Heart right ventricle (tissue), 16 donors: ENCODE measurements around the gene C13orf46. TPM values are rescaled to one million over a fixed set of nuclear protein-coding genes. Genes with fewer than 3 reads are reported as not detected.
A peak's percentile ranks its signal among the peaks of the same experiment; 100 is the strongest.

Source experiments
- ATAC-seq, 8 donors: fragments of 200-7000 bp; cut with Tn5 transposase; one replicate each; pipeline ENCODE4 v1.9.1; 2020; ENCODE audit warnings: mild to moderate bottlenecking in 8 of 8, moderate library complexity in 8 of 8, moderate number of reproducible peaks in 1 of 8
- DNase-seq, 2 donors: peaks; one replicate each; pipeline ENCODE4 v3.0.0-alpha.2; 2020
- H3K27ac ChIP-seq, 10 donors: fragments of 200-600 bp; sonication (generic) in 2 of 10; one replicate each; pipeline versions ENCODE4 v1.5.0 to v1.8.0; 2020 to 2022; ENCODE audit warnings: mild to moderate bottlenecking in 3 of 10
- H3K27me3 ChIP-seq, 7 donors: fragments of 200-600 bp; one replicate each; pipeline ENCODE4 v1.8.0; 2021 to 2022; ENCODE audit warnings: mild to moderate bottlenecking in 2 of 7
- H3K36me3 ChIP-seq, 9 donors: fragments of 200-600 bp; sonication (generic) in 1 of 9; one replicate each; pipeline versions ENCODE4 v1.5.0 to v1.8.0; 2020 to 2022; ENCODE audit warnings: mild to moderate bottlenecking in 2 of 9
- H3K4me1 ChIP-seq, 9 donors: fragments of 200-600 bp; sonication (generic) in 1 of 9; one replicate each; pipeline versions ENCODE4 v1.5.0 to v1.8.0; 2020 to 2022; ENCODE audit warnings: mild to moderate bottlenecking in 4 of 9
- H3K4me3 ChIP-seq, 10 donors: fragments of 200-600 bp; sonication (generic) in 2 of 10; one replicate each; pipeline versions ENCODE4 v1.5.0 to v1.8.0; 2020 to 2022; ENCODE audit warnings: mild to moderate bottlenecking in 7 of 10, moderate library complexity in 2 of 10
- H3K9me3 ChIP-seq, 11 donors: fragments of 200-600 bp in 10 of 11; sonication (generic) in 2 of 11; one replicate each; pipeline versions ENCODE4 v1.5.0 to v1.8.0; 2013 to 2022; ENCODE audit warnings: mild to moderate bottlenecking in 2 of 11, control low read depth in 1 of 11, moderate library complexity in 1 of 11
- CTCF ChIP-seq, 9 donors: fragments of 200-600 bp; sonication (generic) in 2 of 9; IDR thresholded peaks; one replicate each; pipeline versions ENCODE4 v1.5.0 to v1.8.0; 2021 to 2022; ENCODE audit warnings: antibody characterized with exemption in 9 of 9, mild to moderate bottlenecking in 5 of 9, moderate library complexity in 1 of 9
- WGBS, 2 donors: extraction: QIAGEN DNeasy Blood & Tissue Kit; methylation state at CpG; one replicate each; pipeline ENCODE4 v1.1.7; 2013; ENCODE audit warnings: inconsistent platforms in 1 of 2; 5-methylcytosine and 5-hydroxymethylcytosine counted together
- intact Hi-C, 10 donors: fragments of 100-400 bp; cut with DNase I; formaldehyde crosslinking; loops; one replicate each; pipeline versions ENCODE4 v1.11.1 to v1.14.2; 2022
- polyA plus RNA-seq, 2 donors: library from polyadenylated mRNA; stranded (reverse); fragments of 200-250 nt; gene quantifications; one replicate each; pipeline ENCODE4 v1.2.3, GENCODE V29; 2013
- total RNA-seq, 10 donors: library from RNA; stranded (reverse); fragmentation: NEBNext Ultra II Directional in 3 of 10; extraction: Animal tissue kit (Norgen Biotek cat#: 25700) in 3 of 10; gene quantifications; one replicate each; pipeline versions ENCODE4 v1.2.1 to v1.2.4, GENCODE V29; 2021 to 2023
- donor health status: Arrhythmogenic right ventricular cardiomyopathy.
- donor health status: ischemic (EF 13 %, LVEDD 7.1; RV severe dilation, severe dysfunction).
- donor health status: healthy with polysubstance abuse.
- donor health status: DM: no; HTN: yes; CAD: no.
- donor health status: DM: no; HTN: no; CAD: no.
- donor health status: ischemic (EF 25% LVEDD 6.9; RV normal size, moderate dysfunction).
- donor health status: ischemic (EF 25% LVEDD 5.7; RV mildly dilated, moderate dysfunction).
- donor health status: healthy.
- donor health status: DM: yes; HTN: yes; CAD: no.
- donor health status: Ischemic cardiomyopathy.
- donor health status: ischemic (EF 35%, LVEDD 5.7; RV mildly dilated, moderate dysfunction).
- donor health status: nonischemic (EF 11% LVEDD 7.7; RV severe dilation, severe dysfunction).
- donor health status: DM: yes; HTN: yes; CAD: no.
- donor health status: PGD.
- donor health status: ischemic (EF 29% LVEDD 5.4; RV normal size, mild dysfunction).
- donor health status: nonischemic (EF 23%, LVEDD 6.1; RV moderate dilation, normal function).

C13orf46 gene
- total and polyA plus RNA-seq, 12 donors, result 0.09 to 0.80 (median 0.23) TPM

GRCh38 chr13:113948034-113948742, 25.7 kb downstream of the C13orf46 start:
- DNase-seq (no peak), ATAC-seq (no peak)
- intact Hi-C loops, result loop anchor here in 8 of 10 donors (2.0 to 5.0 kb wide), 3 partner anchors 86 to 131 kb away; partner anchors contain the start of gene GAS6 (in 1 of the 8)
- H3K27ac ChIP-seq, result no peak overlapping the region
- H3K36me3 ChIP-seq, result no peaks in the 10 kb centered on the region
- peaks cover 0 to 20% (median 11%) of the 10 kb centered on the region in 9 donors for H3K4me1 ChIP-seq
- 80 to 88% methylated on average over 14 of the region's 14 CpGs for WGBS, 2 donors
- no peaks in the 10 kb centered on the region for H3K27me3 ChIP-seq
- no peaks in the 10 kb centered on the region for H3K9me3 ChIP-seq
- TF ChIP-seq CTCF (IDR thresholded peaks at IDR 0.05), result no peak
- H3K4me3 ChIP-seq, result no peak overlapping the region

GRCh38 chr13:113947311-113948033, 26.4 kb downstream of the C13orf46 start:
- H3K4me3 ChIP-seq, result no peak overlapping the region
- H3K27ac ChIP-seq, result no peak overlapping the region
- ATAC-seq (peak in 7 of 8 donors; percentile 23 to 59 (median 52)), DNase-seq (peak in 1 of 2 donors; percentile 48)
- peaks cover 0 to 20% (median 11%) of the 10 kb centered on the region in 9 donors for H3K4me1 ChIP-seq
- H3K27me3 ChIP-seq, result no peaks in the 10 kb centered on the region
- peak; percentile 58 to 82 (median 70) for TF ChIP-seq CTCF (IDR thresholded peaks at IDR 0.05)
- intact Hi-C loops, result loop anchor here in 9 of 10 donors (1.0 to 5.0 kb wide), 4 partner anchors 85 to 131 kb away; partner anchors contain the start of gene GAS6 (in 1 of the 9)
- 71 to 77% methylated on average over 17 of the region's 17 CpGs for WGBS, 2 donors
- H3K9me3 ChIP-seq, result no peaks in the 10 kb centered on the region
- H3K36me3 ChIP-seq, result no peaks in the 10 kb centered on the region

GRCh38 chr13:113946409-113947181, 27.3 kb downstream of the C13orf46 start:
- Histone ChIP-seq H3K4me3 (no peak overlapping the region), H3K4me1 (peaks cover 0 to 18% (median 10%) of the 10 kb centered on the region in 9 donors), H3K27ac (no peak overlapping the region), H3K27me3 (peaks cover 0 to under 1% (median 0%) of the 10 kb centered on the region in 7 donors), H3K9me3 (no peaks in the 10 kb centered on the region), H3K36me3 (no peaks in the 10 kb centered on the region)
- no peak for TF ChIP-seq CTCF (IDR thresholded peaks at IDR 0.05)
- ATAC-seq (no peak), DNase-seq (peak in 1 of 2 donors; percentile 2)
- intact Hi-C loops, result loop anchor here in 7 of 10 donors (1.0 to 5.0 kb wide), 3 partner anchors 84 to 129 kb away; partner anchors contain the start of gene GAS6 (in 1 of the 7)
- 84 to 92% methylated on average over 26 of the region's 26 CpGs for WGBS, 2 donors
